ENCODE measurements around the gene STX4.

STX4 gene

DNA sequence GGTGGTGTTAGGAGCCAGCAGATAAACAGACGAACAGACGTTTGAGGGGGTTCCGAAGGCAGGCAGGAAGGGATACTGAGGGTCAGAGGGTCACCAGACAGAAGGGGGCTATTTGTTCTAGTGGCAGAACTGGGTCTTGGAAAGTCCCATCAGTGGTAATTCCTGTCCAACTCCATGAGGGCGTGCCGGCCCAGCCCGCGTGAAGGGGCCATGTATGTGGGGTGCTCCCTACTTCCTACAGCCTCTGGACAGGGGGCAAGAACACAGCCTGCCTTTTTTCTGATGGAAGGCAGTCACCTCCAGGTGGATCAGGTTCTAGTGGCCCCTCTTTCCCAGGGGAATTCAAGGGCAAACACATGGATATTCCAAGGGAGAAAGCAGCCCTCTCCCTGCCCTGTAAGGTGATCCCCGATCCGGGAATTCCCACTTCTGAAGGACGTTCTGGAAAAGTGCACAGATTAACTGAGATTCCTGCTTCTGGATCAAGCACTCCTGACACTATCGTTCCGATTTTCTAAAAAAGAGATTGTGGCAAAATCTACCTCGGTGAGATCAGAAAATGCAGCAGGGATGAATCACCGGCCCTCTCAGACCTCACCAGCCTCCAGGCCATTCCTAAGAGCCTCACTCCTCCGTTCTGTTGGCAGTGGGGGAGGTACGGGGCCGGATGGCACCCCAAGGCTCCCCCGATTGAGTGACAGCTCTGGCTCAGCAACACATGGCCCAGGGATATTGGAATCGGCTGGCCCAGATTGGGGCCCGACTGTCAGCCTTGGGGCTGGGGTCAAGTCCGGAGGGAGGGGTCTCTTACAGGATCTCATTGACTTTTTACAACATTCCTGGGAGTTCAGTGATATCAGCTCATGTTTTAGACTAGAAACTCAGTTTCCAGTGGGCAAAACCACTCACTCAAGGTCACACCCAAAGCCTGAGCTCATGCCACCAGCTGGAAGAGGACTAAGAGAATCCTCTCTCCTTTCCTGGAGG is 35.3 kb upstream of the STX4 start:
- DNase-seq, result no peak
- in situ Hi-C loops (cut with MboI; ENCODE audit: low pct_unique_long_range_greater_than_20kb, low sequenced_read_pairs), result no loop called here

DNA sequence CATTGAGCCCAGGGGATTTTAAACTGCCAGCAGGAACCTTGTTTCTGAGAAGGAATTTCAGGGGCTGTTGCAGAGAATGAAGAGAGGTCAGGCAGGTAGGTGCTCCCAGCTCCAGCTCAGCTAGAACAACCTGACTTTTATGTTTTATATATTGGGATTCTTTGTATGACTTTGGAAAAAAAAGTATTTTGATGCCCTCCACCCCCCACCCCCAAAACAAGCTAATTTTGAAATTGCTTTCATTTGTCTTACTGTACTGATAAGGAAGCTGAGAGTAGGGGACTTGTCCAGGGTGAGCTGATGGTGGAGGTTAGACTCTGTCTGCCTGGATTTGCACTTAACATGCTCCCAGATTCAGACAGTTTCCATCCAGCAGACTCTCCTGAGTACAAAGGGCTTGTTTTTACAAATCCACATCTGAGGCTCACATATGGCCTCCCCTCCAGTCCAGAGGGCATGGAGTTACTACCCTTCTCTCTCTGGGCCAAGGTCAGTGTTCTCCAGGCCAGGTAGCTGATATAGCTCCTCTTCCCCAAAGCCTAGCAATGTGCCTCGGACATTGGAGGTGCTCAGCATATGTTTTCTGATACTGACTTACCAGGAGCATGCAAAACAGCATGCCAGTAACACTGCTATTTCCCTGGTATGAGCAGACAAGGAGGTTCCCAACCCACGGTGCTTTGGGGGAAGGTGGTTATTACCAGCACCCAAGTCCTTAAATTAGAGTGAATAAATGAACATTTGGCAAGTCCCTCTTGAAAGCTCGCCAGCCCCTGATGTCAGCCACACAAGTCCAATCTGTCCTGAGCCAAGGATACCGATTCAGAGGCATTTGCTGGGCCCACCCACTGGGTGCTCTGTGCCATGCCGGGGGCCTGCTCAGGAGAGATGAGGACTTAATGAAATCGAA is 34.3 kb upstream of the STX4 start:
- DNase-seq, result no peak

DNA sequence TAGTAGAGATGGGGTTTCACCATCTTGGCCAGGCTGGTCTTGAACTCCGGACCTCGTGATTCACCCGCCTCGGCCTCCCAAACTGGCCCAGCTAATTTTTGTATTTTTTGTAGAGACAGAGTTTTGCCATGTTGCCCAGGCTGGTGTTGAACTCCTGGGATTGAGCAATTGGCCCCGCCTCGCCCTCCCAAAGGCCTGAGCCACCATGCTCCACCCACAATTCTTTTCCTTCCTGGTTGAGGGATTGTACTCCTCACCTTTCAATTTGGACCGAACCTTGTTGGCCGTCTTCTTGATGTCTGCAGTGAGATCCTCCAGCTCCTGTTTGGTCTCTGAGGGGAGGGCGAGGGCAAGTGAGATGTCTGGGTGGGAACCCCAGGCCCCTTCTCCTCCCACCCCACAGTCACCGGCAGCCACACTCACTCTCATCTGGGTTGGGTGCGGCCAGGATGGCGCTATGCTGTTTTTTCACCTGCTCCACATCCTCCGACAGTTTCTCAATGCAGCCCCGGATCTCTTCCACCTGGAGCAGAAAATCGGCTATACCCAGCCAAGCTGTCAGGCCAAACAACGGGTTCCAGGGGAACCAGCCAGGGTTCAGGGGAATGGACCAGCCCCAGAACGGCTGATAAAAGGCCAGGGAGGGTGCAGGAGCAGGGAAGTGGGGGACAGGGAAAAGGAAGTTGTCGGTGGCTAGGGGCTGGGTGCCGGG is 32.5 kb upstream of the STX4 start:
- DNase-seq, result no peak
- in situ Hi-C loops (cut with MboI; ENCODE audit: low pct_unique_long_range_greater_than_20kb, low sequenced_read_pairs), result no loop called here

More for the DNA sequence above, 34.3 kb upstream of the STX4 start:
- in situ Hi-C loops (cut with MboI; ENCODE audit: low pct_unique_long_range_greater_than_20kb, low sequenced_read_pairs), result no loop called here

DNA sequence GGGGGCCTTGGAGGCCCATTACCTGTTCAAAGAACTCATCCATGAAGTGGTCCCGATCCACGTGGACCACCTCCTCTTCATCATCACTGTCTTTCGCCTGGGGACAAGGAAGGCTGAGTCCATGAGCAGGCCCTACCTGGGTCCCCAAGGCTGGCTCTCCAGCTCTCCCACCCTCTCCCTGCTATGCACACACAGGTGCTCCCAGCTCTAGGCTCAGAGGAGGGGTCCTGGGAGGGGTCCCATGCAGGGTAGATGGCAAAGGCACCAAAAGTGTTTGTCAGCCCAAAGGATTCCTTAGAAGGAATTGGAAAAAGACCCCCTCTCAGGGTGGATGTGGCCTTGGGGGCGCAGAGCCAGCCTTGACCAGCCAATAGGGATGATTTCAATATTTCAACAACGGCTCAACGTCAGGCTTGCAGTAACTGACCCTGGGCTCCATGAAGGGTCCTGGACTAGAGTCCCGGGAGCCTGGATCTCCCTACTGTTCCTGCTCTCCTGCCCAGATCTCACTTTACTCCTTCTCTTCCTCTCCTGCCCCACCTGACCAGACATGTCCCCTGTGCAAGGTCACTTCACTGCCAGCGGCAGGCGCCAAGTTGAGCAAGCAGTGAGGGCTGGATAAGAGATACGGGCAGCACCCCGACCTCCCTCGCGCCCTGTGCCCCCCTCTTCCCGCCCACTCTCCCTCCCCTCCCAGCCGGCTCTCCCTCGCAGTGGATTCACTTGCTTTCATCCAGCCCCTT is 31.7 kb upstream of the STX4 start:
- in situ Hi-C loops (cut with MboI; ENCODE audit: low pct_unique_long_range_greater_than_20kb, low sequenced_read_pairs), result no loop called here
- DNase-seq, result no peak

DNA sequence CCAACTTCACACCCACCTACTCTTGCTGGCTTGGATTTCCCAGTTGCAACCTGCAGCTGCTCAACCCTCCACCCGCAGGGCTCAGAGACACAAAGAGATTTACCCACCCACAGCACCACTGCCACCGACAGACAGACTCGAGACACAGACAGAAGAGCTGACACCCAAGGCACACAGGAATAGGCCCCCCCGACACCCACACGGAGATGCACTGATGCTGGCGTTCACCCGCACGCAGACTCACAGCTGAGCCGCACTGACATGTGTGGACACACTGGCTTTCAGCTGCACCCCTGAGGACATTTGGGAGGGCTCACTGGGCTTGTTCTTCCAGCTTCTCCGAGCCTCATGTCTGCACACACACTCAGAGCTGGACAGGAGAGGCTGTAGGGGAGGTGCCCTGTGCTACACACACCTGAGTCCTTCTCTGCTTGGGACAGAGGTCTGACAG is 31.1 kb upstream of the STX4 start:
- no peak for DNase-seq
- in situ Hi-C loops (cut with MboI; ENCODE audit: low pct_unique_long_range_greater_than_20kb, low sequenced_read_pairs), result no loop called here

DNA sequence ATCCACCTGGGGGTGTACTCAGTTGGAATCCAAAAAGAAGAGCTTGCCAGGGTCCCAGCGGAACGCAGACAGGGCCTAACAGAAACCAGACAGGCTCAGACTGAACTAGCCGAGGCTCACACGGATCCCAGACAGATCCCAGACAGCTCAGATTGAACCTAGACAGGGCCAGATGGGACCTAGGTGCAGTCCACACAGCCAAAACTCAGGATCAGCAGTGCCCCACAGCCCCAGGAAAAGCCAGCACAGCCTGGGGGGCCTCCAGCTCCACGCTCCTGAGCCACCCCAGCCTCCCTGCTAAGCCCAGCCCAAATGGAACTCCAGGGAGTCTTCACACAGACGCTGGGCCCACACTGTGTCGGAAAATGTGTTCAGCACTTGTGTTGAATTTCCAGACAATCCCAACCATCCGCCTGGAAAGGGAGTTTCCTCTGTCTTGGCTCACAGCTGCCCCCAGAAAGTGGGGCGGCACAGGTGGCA is 30.5 kb upstream of the STX4 start:
- in situ Hi-C loops (cut with MboI; ENCODE audit: low pct_unique_long_range_greater_than_20kb, low sequenced_read_pairs), result no loop called here
- DNase-seq, result no peak

DNA sequence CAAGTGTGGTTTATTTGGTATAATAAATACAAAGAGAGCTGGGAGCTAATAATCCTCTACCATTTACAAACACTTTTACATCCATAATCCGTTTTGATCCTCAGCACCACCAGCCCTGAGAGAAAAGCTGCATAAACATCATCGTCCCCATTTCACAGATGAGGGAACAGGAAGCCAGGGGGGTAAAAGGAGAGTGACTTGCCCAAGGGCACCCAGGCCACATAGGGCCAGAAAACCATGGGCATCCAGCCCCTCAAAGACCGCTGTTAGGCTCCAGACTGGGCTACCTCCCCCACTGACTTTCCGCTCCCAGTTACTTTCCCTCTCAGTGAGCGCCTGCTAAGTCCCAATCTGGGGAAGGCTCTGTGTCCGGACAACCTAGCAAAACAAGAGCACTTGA is 29.6 kb upstream of the STX4 start:
- DNase-seq, result no peak
- in situ Hi-C loops (cut with MboI; ENCODE audit: low pct_unique_long_range_greater_than_20kb, low sequenced_read_pairs), result no loop called here

DNA sequence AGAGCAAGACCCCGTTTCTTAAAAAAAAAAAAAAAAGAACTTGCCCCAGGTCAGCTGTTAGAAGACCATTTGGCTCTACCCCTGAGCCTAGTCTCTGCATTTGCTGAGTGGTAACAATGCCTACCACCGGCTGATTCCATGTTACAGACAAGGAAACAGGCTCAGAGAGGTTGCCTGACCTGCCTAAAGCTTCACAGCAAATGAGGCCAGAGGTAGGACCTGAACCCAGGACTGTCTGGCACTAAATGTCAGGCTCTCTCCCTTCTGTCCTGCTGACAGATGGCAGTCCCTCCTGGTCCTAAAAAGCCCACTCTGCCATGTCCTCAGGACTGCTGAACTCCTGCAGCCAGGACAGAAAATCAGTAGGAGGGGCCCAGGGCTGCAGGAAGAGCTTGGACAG is 28.7 kb upstream of the STX4 start:
- in situ Hi-C loops (cut with MboI; ENCODE audit: low pct_unique_long_range_greater_than_20kb, low sequenced_read_pairs), result no loop called here
- DNase-seq, result no peak

DNA sequence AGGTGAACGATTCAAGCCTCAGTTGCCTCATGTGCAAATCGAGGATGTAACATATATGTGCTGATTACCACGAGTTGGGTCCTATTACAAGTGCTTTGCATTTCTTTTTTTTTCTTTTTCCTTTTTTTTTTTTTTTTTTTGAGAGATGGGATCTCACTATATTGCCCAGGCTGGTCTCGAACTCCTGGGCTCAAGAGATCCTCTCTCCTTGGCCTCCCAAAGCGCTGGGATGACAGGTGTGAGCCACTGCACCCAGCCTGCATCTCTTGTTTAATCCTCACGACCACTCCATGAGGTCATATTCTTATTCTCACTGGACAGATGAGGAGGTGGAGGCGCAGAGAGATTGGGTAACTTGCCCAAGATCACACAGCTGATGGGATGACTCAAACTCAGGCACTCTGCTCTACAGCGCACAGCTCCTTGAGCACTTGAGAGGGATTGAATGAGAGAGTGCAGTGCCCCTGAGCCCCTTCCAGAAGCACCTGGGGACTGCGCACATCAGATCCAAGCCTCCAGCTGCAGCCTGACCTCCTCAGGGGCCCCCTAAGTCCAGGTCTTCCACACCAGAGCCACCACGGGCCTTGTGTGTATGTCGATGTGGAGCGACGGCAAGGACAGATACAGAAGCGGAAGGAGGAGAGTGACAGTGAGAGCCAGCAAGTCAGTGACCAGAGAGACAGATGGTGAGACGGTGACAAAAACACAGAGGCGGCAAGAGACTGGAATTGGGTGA is 27.8 kb upstream of the STX4 start:
- no peak for DNase-seq
- in situ Hi-C loops (cut with MboI; ENCODE audit: low pct_unique_long_range_greater_than_20kb, low sequenced_read_pairs), result no loop called here

DNA sequence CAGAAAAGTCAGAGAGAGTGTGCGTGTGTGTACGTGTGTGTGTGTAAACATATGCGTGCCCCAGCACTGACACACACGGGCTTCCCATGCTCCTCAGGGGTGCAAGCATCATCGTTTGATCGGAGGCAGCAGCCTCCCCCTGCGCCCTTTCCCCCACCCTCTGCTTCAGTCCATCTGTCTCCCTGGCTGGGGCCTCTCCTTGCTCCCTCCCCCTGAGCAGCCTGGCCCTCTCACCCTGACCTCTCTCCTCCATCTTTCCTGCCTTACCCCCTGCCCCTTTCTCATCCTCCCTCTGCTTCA is 27.3 kb upstream of the STX4 start:
- no peak for DNase-seq
- in situ Hi-C loops (cut with MboI; ENCODE audit: low pct_unique_long_range_greater_than_20kb, low sequenced_read_pairs), result no loop called here

DNA sequence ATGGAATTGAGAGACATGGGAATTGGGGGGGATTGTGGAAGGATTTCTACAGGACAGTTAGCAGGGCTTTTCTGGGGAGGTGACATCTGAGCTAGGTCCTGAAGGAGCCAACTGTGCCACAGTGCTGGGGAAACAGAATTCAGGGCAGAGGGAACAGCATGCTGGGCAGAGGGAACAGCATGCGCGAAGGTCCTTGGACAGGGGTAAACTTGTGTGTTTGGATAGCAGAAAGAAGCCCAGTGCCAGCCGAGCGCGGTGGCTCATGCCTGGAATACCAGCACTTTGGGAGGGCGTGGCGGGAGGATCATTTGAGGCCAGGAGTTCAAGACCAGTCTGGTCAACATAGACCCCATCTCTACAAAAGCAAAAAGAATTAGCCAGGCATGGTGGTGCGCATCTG is 26.8 kb upstream of the STX4 start:
- DNase-seq, result no peak
- in situ Hi-C loops (cut with MboI; ENCODE audit: low pct_unique_long_range_greater_than_20kb, low sequenced_read_pairs), result no loop called here

DNA sequence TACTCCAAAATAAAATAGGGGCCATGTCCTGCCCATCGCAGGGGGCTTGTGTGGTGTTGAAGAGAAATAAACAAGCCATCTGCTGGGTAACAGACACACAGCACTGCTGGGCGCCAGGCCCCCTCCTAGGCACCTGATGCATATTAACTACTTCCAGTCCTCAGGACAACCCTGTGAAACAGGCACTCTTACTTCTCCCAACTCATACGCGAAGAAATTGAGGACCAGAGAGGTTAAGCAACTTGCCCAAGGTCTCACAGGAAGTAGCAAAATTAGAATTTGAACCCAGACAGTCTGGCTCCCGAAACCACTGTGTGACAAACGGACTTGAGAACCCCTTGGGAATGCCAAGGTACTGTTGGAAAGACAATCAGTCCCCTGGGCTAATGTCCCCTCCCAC is 25.7 kb upstream of the STX4 start:
- in situ Hi-C loops (cut with MboI; ENCODE audit: low pct_unique_long_range_greater_than_20kb, low sequenced_read_pairs), result no loop called here
- no peak for DNase-seq

DNA sequence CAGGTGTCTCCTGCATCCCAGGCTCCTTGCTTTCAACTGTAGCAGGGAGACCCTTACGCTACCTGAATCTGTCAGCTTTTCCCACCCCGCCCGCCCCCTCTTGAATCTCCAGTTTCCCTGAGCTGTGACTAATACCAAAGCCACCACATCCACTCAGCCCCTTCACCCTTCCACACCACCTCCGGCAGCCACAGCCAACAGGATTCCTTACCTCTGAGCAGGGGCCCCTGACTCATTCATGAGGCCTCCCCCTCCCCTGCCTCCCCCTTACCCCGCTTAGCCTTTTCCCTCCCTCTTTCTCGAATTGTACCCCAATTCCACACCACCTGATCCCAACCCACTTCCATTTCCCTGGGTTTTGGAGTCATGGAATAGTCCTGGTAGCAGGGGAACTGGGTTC is 25.2 kb upstream of the STX4 start:
- no peak for DNase-seq

DNA sequence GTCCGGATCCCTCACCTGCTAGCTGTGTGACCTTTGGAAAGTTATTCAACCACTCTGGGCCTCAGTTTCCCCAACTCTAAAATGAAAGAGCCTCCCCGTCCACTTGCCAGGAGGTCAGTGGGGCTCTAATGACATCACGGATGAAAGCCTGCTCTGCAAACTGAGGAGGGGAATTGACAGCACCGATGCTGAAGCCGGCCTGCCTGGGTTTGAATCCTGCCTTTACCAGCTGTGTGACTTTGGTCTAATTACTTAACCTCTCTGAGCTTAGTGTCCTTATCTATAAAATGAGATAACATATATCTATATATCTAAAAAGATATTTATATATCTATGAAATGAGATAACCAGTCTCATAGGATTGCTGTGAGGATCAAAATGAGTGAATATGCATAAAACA is 24.8 kb upstream of the STX4 start:
- DNase-seq, result no peak
- in situ Hi-C loops (cut with MboI; ENCODE audit: low pct_unique_long_range_greater_than_20kb, low sequenced_read_pairs), result no loop called here

More for the DNA sequence above, 25.2 kb upstream of the STX4 start:
- in situ Hi-C loops (cut with MboI; ENCODE audit: low pct_unique_long_range_greater_than_20kb, low sequenced_read_pairs), result no loop called here

DNA sequence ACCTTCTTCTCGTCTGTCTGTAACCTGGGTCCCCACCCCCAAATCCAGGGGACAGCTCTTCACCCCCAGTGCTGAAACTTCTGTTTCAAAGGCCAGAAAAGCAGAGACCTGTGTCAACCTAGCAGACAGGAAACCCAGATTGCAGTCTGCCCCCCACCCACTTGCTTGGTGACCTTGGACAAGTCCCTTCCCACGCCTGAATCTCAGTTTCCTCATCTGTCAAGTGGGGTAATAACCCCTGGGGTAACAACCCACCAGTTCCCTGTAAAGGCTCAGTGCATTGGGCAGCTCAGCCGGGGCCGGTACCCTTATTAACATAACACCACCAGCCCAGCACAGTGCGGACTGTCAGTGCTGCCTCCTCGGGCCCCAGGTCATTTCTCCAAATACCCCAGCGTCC is 24.2 kb upstream of the STX4 start:
- in situ Hi-C loops (cut with MboI; ENCODE audit: low pct_unique_long_range_greater_than_20kb, low sequenced_read_pairs), result no loop called here
- no peak for DNase-seq

DNA sequence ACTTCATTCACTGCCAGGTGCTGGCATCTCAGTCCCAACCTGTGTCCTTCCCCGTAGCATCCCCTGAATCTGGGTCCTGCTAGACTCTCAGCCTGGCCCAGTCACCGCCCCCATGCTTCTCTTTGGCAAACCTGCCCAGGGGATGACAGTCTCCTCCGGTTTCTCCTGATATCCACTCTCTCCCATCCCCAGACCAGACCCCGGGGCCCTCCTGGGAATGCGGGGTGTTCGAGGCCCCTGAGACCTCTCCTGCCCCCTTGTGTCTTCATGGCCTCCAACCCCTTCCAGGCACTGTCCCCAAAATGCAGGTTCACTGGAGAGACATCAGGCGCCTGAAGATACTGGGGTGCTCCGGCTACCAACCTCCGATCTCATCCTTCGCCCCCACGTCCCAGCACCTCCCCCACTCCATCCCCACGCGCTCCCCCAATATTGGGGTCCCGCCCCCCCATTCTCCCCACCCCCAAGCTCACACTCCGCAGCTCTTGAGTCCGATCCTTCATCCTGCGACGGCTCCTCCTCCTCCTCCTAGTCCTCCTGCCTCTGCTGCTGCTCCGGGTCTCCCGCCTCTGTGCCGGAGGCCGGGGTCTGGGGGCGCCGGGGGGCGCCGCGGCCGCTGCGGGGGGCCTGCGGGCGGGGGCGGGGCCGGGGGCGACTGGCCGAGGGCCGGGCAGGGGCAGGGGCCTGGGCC is 23.3 kb upstream of the STX4 start:
- no peak for DNase-seq
- in situ Hi-C loops (cut with MboI; ENCODE audit: low pct_unique_long_range_greater_than_20kb, low sequenced_read_pairs), result no loop called here

DNA sequence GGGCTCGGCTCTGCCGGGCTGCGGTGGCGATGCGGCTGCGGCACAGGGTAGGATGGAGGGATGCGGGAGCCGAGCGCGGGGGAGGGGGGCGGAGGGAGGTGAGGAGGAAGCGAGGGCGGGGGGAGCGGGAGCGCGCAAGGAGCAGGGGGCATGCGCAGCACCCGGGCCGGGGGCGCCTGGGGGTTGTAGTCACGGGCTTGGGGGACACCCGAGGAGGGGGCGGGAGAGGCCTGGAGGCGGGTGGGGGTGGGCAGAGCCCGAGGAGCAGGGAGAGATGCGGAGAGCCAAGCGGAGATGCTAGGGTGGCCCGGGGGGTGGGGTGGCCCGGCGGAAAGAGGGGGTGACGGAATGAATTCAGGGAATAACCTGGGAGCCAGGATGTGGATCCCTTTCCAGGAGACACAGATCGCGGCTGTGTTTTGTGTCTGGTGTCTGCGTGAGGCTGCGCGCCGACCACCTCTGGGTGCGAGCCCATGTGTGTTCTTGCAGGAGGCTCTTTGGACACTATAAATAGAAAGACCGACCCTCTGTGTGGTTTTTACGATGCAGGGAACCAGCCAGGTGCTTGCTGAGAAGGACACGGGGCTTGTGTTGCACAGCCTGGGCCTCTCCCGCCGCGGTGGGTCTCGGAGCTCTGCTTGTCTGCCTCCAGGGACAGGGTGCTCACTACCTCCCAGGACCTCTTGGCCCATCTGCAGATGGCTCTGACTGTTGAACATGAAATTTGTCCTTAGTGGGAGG is 22.6 kb upstream of the STX4 start, which contains the start of gene STX1B:
STX1B (minus strand) TSS at position 54 of the 741 bp plus-strand sequence. CDS start 242 bp downstream, outside the sequence.
- in situ Hi-C loops (cut with MboI; ENCODE audit: low pct_unique_long_range_greater_than_20kb, low sequenced_read_pairs), result no loop called here
- DNase-seq, result no peak

Data from KBM-7 (cell line).